ENCODE measurements around the gene OSBP2.

The OSBP2 gene

DNA sequence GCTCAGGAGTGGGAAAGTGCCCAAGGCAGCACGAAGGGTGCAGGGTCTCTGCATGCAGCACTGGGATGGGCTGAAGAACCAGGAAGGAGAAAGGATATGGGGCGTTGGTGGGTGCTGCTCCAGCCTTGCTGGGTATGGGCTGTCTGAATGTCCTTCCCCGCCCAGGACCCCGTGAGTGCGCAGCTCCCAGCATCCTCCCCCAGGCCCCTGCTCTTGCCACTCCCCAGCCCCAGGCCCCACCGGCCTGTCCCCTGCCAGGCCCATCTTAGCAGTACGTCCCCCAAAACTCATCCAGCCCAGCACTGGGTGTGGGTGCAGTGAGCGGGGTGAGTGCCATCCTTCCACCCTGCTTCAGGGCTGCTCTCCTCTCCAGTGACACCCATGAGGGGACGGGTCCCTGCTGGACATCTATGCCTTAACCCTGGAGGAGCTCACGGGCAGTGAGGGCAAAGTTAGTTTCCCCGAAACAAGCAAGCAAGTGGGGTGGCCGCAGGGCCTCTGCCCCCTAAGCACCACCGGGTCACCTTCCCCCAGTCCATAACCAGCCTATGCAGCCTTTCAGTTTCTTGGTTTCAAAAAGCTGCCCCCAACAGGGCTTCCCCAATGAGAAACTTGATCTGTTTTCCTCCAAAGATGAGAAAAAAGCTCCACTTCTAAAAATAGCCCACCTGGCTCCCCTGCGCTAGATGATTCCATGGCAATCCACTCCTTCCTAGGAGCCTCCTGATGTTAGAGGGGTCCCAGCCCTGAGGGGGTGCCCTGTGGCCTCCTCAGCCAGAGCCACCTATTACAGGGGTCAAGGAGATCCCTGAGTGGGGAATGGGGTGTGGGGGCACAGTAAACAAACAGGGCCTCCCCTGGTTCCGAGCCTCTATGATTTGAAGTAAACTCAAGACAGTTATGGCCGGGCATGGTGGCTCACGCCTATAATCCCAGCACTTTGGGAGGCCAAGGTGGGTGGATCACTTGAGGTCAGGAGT lies 170.1 kb downstream of the OSBP2 start:
- no peak for DNase-seq (ENCODE audit: low read depth)
- H3K4me3 ChIP-seq (ENCODE audit: low read depth, low read length): no peak overlapping the region
- TF ChIP-seq, protein P1, sequence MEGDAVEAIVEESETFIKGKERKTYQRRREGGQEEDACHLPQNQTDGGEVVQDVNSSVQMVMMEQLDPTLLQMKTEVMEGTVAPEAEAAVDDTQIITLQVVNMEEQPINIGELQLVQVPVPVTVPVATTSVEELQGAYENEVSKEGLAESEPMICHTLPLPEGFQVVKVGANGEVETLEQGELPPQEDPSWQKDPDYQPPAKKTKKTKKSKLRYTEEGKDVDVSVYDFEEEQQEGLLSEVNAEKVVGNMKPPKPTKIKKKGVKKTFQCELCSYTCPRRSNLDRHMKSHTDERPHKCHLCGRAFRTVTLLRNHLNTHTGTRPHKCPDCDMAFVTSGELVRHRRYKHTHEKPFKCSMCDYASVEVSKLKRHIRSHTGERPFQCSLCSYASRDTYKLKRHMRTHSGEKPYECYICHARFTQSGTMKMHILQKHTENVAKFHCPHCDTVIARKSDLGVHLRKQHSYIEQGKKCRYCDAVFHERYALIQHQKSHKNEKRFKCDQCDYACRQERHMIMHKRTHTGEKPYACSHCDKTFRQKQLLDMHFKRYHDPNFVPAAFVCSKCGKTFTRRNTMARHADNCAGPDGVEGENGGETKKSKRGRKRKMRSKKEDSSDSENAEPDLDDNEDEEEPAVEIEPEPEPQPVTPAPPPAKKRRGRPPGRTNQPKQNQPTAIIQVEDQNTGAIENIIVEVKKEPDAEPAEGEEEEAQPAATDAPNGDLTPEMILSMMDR (IDR thresholded peaks at IDR 0.05; ENCODE audit: insufficient read depth, low read depth, low read length, missing control alignments): no peak

DNA sequence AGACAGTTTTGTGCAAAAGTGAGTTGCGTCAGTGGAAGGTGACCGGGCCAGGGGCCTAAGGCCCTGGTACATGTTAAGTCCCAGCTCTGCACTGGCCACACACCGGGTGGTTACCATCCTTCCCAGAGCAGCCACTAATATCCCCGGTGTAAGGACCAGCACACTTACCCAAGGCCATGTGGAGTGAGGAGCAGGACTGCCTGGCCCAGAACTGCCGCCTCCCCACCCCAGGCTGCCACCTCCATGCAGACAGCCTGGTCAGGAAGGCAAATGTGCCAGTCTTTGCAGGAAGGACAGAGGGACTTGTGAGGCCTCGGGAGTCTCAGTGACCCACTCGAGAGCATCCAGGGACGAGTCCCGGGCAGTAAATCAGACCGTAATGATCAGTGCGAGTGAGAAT lies 171.0 kb downstream of the OSBP2 start:
- TF ChIP-seq, protein P1 (IDR thresholded peaks at IDR 0.05; ENCODE audit: insufficient read depth, low read depth, low read length, missing control alignments): no peak
- no peak overlapping the region for H3K4me3 ChIP-seq (ENCODE audit: low read depth, low read length)
- DNase-seq (ENCODE audit: low read depth): no peak

DNA sequence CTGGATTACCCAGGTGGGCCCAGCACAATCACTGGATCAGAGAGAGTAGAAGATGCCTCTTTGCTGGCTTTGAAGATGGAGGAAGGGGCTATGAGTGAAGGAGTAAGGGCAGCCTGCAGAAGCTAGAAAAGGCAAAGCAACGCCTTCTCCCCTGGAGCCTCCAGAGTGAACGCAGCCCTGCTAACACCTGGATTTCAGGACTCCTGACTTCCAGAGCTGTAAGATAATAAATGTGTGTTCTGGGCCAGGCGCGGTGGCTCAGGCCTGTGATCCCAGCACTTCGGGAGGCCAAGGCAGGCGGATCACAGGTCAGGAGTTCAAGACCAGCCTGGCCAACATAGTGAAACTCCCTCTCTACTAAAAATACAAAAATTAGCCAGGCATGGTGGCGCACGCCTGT lies 171.5 kb downstream of the OSBP2 start:
- H3K4me3 ChIP-seq (ENCODE audit: low read depth, low read length): no peak overlapping the region
- TF ChIP-seq, protein P1 (IDR thresholded peaks at IDR 0.05; ENCODE audit: insufficient read depth, low read depth, low read length, missing control alignments): no peak
- DNase-seq (ENCODE audit: low read depth): no peak

DNA sequence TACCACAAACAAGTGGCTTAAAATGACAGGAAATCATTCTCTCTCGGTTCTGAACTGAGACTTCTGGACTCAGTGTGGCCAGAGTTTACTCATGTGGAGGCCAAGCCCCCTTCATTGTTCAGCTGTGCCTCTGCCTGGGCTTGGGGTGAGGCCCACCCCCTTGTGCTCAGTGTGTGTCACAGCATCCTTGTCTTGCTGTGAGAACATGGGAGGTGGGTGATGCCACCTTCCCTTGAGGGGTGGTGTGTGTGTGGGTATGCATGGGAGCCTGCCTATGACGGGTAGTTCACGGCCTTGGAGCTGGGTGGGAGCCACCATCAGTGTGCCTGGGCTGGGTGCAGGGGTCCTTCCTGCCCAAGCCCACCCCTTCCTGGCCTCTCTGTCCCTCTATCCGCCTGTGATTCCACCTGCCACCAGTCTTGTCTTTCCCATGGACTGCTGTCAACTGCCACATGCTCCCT lies 172.2 kb downstream of the OSBP2 start:
- peak; percentile 9 for DNase-seq (ENCODE audit: low read depth)
- TF ChIP-seq, protein P1 (IDR thresholded peaks at IDR 0.05; ENCODE audit: insufficient read depth, low read depth, low read length, missing control alignments): no peak
- H3K4me3 ChIP-seq (ENCODE audit: low read depth, low read length): no peak overlapping the region

DNA sequence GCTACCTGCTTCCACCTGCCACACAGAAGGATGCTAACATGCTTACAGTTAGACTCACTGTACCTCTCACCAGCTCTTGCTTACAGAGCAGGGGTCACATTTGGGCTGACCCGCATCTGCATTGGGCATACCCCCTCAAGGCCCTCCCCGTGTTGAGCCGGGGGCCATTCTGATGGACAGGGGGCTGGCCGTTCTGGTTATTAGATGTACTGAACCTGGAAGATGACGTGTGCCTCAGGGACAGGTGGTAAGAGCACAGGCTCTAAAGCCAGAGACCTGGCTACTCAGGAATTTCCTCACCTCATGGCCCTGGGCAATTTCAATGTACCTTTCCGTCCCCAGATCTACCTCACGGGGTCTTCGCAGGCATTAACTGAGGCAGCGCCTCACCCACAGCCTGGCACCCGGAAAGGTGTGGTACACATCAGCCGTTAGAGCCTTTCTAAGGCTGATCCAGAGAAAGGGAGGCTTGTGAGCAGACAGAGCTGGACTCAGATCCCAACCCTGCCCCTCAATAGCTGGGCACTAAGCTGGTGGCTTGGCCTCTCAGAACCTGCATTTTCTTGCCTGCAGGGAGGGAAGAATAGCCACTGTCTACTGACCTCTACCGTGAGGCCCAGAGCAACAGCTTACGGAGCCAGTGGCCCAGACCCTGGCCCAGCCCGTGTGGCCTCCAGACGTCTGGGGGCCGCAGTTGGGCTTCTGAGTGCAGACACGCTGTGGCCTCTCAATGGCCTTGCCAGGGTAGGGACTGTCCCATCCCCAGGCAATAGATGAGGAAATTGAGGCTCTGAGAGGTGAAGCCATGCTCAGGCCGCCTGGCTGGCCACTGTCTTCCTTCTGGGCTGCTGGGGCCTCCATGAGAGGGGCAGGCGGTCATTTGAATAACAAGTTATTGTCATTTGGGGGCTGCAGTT lies 173.3 kb downstream of the OSBP2 start:
- H3K4me3 ChIP-seq (ENCODE audit: low read depth, low read length): no peak overlapping the region
- DNase-seq (ENCODE audit: low read depth): no peak
- TF ChIP-seq, protein P1 (IDR thresholded peaks at IDR 0.05; ENCODE audit: insufficient read depth, low read depth, low read length, missing control alignments): no peak

DNA sequence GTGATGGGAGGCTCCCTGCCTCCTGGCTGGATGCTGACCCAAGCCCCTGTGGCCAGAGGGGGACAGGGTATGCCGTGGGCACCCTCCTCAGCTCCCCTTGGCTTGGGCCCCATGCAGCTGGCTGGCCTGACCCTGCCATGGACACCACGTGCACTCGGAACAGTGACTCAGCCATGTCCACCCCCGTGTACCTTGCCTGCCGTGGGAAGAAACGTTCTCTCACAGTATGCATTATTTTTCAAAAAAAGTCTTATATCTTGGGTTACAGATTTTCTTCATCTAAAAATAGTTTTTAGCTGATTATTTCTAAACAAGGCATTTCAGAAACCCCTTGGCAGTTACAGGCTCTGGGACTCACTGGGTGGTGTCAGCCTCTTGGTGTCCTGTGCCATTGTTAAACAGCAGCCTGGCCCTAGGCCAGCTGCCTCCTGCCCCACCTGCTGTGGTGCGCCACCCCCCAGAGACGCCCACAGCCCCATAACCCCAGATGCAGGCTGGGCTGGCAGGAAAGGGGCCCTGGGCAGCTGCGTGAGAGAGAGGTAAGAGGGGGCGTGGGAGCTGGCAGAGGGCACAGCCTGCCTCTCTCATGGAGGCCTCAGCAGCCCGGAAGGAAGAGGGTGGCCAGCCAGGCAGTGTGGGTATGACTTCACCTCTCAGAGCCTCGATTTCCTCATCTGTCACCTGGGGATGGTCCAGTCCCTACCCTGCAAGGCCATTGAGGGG lies 174.2 kb downstream of the OSBP2 start:
- H3K4me3 ChIP-seq (ENCODE audit: low read depth, low read length): no peak overlapping the region
- TF ChIP-seq, protein P1 (IDR thresholded peaks at IDR 0.05; ENCODE audit: insufficient read depth, low read depth, low read length, missing control alignments): no peak
- no peak for DNase-seq (ENCODE audit: low read depth)
